Stimulated activated CD4-positive, alpha-beta T cell treated with anti-CD3 and anti-CD28 coated beads, Interleukin-1b, Interleukin-23, amount 100 ng/mL, for 1 hour (primary cell): ENCODE data around the gene TMC5.
"Not testable (repeated sequence)": the region's sequence is repeated elsewhere in the genome, so short reads cannot be mapped to it uniquely, and the experiment has no call there.

Experiments
- DNase-seq, 2 donors: peaks; one replicate each; pipeline ENCODE4 v3.0.0-alpha.2; 2020; ENCODE audit warnings: low read depth in 2 of 2

The TMC5 gene, protein sequence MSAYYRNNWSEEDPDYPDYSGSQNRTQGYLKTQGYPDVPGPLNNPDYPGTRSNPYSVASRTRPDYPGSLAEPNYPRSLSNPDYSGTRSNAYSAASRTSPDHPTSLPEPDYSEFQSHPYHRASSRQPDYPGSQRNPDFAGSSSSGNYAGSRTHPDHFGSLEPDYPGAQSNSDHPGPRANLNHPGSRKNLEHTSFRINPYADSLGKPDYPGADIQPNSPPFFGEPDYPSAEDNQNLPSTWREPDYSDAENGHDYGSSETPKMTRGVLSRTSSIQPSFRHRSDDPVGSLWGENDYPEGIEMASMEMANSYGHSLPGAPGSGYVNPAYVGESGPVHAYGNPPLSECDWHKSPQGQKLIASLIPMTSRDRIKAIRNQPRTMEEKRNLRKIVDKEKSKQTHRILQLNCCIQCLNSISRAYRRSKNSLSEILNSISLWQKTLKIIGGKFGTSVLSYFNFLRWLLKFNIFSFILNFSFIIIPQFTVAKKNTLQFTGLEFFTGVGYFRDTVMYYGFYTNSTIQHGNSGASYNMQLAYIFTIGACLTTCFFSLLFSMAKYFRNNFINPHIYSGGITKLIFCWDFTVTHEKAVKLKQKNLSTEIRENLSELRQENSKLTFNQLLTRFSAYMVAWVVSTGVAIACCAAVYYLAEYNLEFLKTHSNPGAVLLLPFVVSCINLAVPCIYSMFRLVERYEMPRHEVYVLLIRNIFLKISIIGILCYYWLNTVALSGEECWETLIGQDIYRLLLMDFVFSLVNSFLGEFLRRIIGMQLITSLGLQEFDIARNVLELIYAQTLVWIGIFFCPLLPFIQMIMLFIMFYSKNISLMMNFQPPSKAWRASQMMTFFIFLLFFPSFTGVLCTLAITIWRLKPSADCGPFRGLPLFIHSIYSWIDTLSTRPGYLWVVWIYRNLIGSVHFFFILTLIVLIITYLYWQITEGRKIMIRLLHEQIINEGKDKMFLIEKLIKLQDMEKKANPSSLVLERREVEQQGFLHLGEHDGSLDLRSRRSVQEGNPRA

DNA sequence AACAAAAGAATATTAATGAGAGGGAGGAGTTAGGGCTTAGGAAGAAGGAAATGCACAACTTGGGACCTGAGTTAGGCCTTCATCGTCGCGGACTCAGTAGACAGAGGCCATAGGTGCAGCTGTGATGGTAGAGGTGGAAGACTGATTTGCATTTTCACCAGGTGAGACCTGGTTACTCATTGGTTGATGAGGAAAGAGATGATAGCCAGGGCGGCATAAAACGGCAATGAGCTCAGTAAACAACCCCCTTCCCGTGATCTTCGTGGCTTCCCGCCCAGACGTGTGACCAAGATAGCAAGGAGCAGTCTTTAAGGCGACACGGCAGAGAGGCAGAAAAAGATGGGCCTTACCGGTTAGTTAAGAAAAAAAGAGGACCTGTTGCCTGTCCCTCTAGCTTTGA, at the start of gene TMC5:
TSS of gene TMC5 (plus strand) at position 244 of the 400 bp plus-strand sequence. CDS start 22,156 bp downstream, outside the sequence.
- no peak for DNase-seq

DNA sequence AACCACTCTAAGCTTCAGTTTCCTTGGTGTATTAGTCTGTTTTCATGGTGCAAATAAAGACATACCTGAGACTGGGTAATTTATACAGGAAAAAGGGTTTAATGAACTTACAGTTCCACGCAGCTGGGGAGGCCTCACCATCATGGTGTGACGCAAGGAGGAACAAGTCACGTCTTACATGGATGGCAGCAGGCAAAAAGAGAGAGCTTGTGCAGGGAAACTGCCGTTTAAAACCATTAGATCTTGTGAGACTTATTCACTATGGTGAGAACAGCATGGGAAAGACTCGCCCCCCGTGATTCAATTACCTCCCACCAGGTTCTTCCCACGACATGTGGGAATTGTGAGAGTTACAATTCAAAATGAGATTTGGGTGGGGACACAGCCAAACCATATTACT, 45.1 kb upstream of the TMC5 start:
- not testable (repeated sequence) for DNase-seq

DNA sequence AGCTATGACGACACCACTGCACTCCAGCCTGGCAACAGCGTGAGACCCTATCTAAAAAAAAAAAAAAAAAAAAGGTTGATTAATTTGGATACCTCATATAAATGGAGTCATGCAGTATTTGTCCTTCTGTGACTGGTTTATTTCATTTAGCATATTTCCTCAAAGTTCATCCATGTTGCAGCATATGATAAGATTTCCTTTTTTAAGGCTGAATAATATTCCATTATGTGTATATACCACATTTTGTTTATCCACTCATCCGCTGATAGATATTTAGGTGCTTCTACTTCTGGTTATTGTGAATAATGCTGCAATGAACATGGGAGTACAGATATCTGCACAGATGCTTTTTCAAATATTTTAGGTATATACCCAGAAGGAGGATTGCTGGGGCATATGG, 43.3 kb upstream of the TMC5 start:
- no peak for DNase-seq

DNA sequence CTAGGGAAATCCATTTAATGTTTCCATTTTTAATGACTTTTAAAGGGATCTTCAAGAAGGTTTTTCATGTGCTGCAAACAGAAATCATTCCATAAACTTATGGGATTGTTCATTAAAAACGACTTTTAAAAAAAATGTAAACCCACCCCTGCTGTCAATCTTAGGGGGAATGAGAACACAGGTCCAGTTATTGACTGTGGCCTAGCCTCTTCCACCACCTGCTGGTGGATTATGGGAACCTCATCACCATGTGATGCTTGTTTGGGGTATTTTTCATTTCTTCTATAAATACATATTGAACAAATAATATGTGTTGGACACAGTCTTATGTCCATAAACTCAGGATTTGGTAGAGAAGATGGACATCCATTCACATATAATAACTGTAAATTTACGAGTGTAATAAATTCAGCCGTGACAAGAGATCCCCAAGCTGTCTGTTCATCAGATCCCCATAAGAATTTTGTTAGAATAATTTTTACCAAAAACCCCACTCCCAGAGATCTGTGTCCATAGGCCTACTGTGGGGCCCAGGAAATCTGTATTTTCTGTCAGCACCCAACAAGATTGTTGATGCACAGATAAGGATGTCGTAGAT, 42.0 kb upstream of the TMC5 start:
- peak in 1 of 2 donors; percentile 4 for DNase-seq

DNA sequence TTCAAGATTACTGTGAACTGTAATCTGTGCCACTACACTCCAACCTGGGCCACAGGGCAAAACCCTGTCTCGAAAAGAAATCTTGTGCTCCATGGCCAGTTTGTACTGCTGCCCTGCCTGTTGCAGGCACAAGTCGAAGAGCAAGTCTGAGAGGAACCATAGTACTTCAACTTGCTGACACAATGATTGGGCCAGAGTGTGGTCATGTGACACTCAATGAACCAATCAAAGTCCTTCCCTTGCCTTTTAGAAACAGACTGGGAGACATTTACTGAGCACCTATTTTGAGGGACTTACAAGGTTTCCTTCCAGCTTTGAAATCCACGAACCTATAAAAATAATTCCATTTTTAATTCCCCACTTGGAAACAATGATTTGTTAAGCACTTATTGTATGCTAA, 39.8 kb upstream of the TMC5 start:
- no peak for DNase-seq

DNA sequence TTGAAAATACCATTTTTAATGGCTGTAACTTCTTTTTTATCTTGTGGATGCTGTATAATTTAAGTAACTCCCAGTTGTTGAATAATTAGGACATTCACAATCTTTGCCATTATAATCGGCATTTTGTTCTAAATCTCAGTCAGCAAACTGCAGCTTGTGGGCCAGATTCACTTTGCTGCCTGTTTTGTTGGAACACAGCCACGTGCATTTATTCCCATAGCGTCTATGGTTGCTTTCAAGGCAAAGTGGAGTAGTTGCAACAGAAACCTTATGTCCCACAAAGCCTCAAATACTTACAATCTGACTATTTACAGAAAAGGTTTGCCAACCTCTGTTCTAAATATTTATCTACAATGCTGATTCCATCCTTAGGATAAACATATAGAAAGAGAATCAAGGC, 39.2 kb upstream of the TMC5 start:
- DNase-seq, result no peak

DNA sequence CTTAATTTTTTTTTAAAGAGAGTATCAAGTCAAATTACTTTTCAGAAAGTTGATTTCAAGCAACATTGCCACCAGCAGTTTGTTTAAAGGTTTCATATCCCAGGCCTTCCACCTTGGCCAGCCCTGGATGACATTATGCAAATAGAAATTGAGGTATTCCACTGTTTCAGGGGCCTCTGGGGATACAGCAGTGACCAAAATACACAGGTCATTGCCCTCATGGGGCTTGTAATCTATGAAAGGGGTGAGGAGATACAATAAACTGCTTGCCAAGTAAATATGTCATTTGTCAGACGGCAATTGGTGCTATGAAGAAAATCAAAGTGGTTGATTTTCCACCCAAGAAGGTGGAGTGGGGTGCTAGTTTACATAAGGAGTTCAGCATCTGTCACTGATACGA, 37.8 kb upstream of the TMC5 start:
- DNase-seq, result no peak

DNA sequence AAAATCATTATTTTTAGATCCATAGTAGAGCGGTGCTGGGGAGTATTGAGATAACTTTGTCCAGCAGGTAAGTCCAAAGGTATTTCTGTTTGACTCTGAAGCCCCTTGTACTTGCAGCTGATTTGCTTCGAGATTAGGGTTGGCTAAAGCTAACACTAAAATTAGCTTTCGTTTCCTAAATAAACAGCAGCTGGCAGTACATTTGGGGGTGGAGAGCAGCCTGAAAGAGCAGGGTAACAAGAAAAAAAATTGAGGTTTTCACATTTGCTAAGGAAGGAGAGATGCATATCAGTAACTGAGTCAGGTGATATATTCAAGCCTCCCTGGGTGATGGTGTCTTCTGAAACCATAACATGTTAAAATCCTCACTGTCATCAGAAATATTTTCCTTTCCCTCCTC, 37.4 kb upstream of the TMC5 start:
- DNase-seq, result no peak

DNA sequence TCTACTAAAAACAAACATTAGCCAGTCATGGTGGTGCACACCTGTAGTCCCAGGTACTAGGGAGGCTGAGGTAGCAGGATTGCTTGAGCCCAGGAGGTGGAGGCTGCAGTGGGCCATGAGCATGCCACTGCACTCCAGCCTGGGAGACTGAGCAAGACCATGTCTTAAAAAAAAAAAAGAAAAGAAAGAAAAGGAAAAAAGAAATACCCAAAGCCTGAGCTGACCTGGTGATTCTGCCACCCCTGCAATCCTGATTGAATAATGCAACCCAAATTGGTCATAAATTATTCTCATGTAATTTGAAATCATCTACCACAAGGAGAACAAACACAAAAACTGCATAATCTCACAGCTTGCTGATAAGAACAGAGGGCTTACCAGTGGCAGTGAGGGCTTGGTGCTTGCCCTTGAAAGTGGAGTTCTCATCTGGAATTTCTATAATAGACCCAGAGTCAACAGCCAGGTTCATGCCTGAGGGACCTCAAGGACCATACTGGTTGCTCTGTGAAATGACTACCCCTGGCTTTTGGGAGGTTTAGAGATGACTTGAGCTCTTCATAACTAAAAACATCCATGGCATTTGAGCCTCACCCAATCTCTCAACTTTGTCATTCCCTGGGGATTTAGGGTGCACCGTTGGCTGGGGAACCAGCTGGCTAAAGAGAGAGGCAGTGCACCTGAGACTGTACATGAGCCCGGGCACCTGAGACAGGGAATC, 35.4 kb upstream of the TMC5 start:
- no peak for DNase-seq

DNA sequence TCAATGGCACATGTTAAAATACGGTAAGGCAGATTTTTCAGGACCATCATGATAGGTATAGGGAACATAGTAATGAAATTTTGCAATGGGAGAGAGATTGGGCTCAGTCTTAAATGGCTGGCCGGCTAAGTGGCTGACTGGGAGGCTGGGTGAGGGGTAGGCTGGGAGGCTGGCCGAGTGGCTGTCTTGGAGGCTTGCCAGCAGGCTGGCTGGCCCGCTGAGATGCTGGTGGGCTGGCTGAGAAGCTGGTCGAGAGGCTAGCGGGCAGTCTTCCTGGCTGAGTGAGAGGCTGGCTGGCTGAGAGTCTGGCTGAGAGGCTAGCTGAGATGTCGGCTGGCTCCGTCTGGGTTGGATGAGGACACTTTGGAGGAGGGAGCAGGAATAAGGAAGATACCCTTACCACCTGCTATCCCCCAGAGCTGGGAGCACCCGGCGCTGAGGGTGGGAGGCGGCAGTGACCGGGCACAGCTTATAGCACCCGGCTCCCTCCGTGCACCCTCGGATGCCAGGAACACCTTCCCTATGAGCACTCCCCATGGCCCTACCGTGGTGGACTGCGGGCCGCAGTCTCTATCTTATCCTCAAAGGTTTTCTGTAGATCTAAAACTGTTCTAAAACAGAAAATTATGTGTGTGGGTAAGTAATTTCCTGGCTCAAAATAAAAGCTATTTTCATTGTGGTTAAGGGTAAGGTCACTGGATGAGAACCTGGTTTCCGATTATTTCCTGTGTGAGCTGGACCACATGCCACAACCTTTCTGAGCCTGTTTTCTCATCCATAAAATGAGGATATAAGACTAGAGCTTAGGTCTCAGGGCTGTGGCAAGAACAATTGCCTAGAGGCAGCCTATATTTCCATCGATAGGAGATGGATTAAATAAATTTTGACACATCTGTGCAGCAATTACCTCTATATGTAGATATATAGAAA, 34.5 kb upstream of the TMC5 start:
- no peak for DNase-seq

DNA sequence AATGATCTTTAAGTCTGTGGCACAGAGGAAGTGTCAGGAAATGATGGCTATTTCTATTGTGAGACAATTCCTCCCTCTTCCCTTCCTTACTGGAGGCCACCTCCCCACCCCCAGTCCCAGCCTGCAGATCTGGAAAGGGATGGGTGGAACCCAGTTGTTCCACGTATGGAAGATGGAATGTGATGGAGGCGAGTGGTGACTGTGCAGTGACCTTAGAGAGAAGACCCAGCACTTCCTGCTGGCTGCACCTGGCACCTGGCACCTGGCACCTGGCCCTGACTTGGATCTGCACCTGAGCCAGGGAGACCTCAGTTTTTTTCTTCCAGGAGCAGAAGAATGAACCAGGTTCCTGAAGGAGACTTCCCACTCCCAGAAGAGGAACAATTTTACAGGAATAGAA, 33.0 kb upstream of the TMC5 start:
- DNase-seq, result no peak

DNA sequence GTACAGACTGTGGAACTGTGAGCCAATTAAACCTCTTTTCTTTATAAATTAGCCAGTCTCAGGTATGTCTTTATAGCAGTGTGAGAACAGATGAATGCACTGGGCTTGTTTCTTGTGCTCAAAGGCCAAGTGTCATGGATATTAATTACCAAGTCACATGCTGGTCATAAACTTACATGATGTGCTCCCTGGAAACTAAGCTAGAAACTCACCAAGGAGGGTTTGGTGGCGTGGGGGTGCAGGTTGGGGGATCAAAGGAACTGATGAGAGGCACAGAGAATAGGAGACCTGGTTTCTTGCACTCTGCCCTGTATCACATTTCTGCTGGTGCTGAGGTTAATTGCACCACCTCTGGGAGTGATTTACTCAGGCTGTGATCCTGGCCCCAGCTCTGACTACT, 31.2 kb upstream of the TMC5 start:
- DNase-seq, result no peak

DNA sequence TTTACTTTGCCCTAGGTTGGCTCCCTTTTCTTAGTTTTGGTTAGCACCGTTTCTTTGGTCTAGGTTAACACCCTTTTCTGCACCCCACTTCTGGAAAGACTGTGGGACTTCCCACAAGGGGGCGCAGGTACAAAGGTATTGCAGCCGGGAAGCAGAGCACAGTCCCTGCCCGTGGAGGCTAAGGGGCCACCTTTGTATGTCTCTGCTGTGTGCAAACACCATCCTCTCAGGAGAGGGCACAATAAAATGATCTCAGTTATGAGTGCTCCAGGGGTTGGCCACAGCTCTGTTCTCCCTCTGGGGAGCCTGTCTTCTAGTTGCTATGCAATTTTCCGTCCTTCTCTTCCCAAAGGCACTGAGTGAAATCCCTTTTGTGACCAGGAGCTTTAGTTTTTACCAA, 28.4 kb upstream of the TMC5 start:
- DNase-seq, result no peak

DNA sequence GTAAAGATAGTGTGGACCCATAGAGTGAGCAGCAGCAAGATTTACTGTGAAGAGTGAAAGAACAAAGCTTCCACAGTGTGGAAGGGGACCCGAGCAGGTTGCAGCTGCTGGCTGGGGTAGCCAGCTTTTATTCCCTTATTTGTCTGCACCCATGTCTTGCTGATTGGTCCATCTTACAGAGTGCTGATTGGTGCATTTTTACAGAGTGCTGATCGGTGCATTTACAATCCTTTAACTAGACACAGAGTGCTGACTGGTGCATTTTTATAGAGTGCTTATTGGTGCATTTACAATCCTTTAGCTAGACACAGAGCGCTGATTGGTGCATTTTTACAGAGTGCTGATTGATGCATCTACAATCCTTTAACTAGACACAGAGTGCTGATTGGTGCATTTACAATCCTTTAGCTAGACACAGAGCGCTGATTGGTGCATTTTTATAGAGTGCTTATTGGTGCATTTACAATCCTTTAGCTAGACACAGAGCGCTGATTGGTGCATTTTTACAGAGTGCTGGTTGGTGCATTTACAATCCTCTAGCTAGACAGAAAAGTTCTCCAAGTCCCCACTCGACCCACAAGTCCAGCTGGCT, 26.4 kb upstream of the TMC5 start:
- DNase-seq, result not testable (repeated sequence)

DNA sequence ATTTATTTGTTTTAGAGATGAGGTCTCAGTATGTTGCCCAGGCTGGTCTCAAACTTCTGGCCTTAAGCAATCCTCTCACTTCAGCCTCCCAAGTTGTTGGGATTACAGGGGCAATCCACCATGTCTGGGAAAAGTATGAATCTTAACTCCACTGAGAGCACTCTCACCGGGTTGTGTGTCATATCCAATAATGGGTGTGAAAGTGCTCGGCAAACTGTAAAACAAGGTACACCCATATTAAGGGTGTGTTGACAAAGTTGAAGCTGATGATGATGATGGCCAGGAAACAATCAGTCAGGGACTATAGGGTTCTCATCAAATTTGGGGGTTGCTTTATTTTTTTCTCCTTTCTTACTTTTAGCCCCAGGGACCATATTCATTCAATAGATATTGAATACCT, 25.3 kb upstream of the TMC5 start:
- DNase-seq, result no peak

DNA sequence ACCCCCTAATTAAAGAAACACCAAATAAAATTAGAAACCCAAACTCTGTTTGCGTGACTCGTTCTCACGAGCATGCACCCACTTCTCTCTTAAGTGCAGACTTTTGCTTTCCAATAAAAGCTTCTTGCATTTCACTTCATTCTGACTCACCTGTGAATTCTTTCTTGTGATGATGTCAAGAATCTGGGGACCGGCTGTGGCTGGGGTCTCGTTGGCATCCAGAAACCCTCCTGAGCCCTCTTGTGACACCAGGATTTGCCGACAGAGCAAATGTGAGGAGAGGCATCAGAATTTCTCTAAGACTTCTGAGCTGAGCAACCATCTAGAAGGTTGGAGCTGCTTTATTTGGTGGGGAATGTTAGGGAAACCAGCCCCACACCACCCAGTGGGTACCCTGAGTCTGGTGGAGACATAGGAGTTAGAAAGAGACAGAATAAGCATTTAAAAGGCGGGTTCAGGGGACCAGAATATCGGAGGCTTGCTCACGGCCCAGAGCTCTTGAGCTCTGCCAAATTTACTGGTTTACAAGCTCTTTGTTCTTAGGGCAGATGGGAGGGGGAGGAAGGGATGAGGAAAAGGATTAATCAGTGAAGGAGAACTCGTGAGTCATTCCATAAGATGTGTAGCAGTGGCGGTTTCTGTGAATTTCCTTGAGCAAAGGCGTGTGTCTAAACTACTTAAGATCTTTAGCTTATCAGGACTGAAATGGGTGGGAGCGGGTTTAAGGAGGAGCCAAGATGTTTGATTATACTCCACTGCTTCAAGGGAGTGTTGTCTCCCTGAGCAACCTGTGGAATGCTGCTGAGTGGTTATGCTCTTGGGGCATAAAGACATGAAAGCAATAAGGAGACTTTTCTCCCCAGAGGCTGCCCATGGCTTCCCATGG, 24.2 kb upstream of the TMC5 start:
- DNase-seq, result no peak

DNA sequence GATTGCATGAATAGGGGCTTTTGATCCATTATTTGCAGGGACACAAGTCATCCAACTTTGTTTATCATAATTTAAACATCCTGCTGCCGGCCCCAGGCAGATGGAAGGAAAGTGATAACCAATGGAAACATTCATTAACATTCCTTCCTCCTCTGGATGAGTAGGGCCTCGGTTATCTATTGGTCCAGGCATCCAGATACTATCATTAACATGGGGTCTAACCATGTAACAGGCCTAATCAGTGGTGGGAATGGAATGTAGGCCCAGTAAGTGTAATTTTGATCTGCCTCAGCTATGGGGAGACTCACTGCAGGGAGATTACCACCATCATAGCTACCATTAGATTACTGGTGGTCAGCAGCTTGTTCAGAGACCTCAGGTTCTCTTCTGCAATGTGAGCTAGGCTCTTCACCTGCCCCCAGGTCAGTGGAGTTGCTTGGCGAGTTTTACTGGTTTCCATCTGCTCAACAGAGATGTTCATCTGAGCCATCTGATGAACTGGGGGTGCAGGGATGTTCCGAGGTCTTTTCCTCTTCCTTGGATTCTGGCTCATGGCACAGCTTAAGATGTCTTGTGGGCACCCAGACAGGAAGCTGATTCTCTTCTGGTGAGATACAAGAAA, 21.9 kb upstream of the TMC5 start:
- DNase-seq, result not testable (repeated sequence)

DNA sequence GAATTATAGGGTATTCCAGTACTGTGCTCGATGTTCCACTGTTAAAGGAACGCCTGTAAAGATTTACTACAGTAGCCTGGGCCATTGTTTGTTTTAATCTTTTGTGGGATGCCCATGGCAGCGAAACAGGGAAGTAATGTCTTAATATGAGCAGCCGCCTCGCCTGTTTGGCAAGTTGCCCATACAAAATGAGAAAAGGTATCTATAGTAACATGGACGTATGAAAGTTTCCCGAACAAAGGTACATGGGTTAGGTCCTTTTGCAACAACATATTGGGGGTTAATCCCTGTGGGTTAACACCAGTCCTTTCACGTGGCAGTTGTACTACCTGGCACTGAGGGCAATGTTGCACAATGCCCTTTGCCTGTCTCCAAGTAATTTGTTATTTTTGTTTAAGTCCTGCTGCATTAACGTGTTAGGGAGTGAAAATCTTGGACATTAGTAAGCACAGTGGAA, 21.1 kb upstream of the TMC5 start:
- no peak for DNase-seq

DNA sequence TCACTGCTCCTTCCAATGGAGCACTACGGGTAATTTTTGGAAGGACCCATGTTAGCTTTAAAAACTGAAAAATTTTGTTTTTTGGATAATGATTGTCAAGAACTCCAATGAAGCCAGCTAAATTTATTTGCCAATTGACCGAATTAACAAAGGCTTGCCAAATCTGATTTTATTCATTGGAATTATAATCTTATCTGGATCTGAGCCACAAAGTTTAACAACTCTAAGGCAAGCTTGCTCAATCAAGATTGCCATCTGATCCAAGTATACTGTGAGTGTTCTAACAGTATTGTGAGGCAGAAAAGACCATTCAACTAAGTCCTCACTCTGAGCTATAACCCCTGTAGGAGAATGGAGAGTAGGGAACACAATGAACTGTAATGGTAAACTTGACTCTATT, 20.3 kb upstream of the TMC5 start:
- DNase-seq, result not testable (repeated sequence)
